GM13976 (cell line): ENCODE measurements around the gene TP53INP2.
"Not testable (repeated sequence)": the region's sequence is repeated elsewhere in the genome, so short reads cannot be mapped to it uniquely, and the experiment has no call there.

Experiments
- DNase-seq: peaks from one replicate; pipeline ENCODE4 v3.0.0; 2012; ENCODE audit warnings: low spot score
- in situ Hi-C: fragments of 300-500 bp; cut with MboI; formaldehyde crosslinking; loops from one replicate; pipeline ENCODE4 v1.12.0; 2022; ENCODE audit warnings: low sequenced_read_pairs, mixed read lengths, inconsistent platforms; ENCODE audit not compliant: unreplicated experiment
- TF ChIP-seq, protein P1 (sequence below): IDR thresholded peaks from 2 replicates; pipeline ENCODE4 v1.5.1; 2012; ENCODE audit warnings: borderline replicate concordance, mild to moderate bottlenecking; ENCODE audit not compliant: insufficient read depth; ENCODE audit errors: extremely low read depth, missing control alignments, control extremely low read depth

The TP53INP2 gene

DNA sequence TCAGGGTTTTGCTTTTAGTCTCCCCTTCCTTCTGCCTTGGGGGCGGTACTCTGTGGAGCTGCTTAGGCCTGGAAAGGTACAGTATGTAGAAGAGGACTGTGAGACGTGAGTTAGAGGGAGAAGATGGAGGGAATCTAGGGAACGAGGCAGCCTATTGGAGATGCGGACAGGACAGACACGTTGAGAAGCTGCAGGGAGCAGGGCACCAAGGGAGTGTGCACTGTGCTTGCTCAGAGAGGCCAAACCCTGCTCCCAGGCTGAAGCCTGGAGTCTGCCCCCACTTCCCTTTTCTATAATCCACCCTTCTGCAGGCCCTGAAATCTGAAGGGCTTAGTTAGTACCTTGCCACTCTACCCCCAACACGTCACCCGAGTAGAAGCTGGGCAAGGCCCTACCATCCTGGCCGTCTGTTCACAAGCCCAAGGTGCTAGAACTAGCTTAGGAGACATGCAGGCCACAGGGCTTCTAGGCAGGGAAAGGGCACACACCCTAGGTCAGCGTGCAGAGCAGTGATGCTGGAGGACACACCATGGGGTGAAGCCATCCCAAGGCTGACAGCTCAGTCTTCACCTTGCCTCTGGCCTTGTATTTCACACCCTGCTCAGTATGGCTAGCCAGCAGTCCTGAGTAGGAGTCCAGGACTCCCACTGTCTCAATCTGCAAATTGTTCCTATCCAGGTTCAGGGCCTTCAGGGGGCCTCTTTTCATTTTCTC, 6.9 kb downstream of the TP53INP2 start:
- TF ChIP-seq, protein P1, sequence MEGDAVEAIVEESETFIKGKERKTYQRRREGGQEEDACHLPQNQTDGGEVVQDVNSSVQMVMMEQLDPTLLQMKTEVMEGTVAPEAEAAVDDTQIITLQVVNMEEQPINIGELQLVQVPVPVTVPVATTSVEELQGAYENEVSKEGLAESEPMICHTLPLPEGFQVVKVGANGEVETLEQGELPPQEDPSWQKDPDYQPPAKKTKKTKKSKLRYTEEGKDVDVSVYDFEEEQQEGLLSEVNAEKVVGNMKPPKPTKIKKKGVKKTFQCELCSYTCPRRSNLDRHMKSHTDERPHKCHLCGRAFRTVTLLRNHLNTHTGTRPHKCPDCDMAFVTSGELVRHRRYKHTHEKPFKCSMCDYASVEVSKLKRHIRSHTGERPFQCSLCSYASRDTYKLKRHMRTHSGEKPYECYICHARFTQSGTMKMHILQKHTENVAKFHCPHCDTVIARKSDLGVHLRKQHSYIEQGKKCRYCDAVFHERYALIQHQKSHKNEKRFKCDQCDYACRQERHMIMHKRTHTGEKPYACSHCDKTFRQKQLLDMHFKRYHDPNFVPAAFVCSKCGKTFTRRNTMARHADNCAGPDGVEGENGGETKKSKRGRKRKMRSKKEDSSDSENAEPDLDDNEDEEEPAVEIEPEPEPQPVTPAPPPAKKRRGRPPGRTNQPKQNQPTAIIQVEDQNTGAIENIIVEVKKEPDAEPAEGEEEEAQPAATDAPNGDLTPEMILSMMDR: no peak
- in situ Hi-C loops: no loop called here
- DNase-seq: no peak

DNA sequence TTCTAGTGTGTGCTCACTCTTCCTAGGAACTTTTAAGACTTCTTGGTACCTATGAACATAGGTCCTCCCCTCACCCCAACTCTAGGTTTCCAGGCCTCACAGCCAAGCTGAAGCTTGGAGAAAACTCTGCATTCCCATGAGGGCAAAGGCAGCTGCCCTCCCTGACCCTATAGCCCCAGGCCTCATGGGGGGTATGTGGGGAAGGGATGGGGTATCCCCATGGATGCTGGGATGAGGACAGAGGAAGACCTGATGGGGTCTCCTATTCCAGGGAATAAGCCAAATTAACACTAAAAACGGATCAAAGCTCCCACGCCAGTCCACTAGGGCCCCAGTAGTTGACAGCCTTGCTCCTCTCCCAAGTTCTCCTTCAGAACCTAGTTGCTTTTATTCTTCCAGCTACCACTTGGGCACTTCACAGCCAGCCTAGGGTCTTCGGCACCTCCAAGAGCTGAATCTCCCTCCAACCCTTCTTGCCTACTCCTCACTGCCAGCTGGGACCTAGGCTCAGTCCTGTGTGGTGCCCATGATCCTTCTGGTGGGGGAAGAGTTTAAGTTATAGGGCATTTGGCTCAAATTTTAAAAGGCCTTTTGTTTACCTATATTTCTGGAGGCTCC, 7.8 kb downstream of the TP53INP2 start:
- in situ Hi-C loops: no loop called here
- TF ChIP-seq, protein P1: no peak
- DNase-seq: no peak

DNA sequence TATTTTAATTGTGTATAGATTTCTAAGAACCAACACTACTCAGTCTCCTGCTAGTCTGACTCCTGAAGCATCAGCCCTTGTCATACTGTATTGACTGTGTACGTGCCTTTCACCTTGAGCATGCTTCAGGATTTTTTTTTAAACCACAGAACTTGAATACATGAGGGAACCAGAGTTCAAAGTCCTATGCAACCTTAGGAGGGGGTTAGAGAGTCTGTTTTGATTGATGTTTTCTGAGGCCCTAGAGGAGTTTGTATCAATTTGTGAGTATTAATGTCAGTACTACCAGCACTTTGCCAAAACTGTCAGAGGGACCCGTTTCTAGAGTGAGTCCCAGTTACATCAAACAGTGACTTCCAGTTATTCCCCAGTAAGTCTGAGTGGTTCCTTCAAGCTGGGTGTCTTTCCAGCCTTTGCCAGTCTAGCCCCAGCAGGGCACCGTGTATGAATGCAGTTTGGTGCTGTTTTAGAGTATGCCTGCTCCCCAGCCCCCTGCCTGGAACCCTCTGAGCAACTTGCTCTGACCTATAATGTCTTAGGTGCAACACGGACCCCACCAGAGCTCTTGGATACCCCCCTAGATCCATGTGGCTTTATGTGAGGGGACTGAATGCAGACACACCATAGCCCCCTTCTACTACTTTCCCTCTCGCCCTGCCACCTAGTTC, 8.5 kb downstream of the TP53INP2 start:
- TF ChIP-seq, protein P1: no peak
- DNase-seq: no peak
- in situ Hi-C loops: no loop called here

DNA sequence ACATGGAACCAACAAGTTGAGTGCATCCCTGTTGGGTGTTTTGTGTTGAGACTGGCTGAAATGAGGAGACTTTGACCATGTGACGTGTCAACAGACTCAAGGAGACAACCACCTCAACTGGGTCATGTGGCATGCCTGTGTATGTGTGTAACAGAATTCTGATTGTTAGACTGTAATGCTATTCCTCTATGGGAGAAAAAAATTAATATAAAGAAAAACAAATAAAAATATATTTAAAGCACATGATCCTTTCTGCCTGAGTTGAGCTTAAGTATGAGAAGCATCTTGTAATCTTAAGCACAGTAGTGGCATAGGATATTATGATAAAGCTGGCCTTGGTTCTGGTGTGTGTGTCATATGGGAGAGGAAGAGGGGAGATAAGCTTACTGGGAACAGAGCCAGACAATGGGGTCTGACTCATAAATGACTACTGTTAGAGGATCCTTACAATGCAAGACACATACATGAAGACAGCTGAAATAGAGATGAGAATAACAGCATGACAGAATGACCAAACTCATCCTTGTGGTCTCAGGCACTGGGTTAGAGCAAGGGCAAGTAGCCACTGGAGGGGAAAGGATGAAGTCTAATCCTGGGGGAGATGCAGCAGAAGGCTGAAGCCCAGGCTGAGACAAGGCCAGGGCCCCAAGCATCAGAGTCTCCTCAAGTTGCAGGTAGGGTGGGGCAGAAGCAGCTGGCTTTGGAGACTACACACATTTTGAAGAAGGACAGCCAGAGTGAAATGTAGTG, 9.2 kb downstream of the TP53INP2 start:
- TF ChIP-seq, protein P1: no peak
- DNase-seq: no peak
- in situ Hi-C loops: no loop called here

DNA sequence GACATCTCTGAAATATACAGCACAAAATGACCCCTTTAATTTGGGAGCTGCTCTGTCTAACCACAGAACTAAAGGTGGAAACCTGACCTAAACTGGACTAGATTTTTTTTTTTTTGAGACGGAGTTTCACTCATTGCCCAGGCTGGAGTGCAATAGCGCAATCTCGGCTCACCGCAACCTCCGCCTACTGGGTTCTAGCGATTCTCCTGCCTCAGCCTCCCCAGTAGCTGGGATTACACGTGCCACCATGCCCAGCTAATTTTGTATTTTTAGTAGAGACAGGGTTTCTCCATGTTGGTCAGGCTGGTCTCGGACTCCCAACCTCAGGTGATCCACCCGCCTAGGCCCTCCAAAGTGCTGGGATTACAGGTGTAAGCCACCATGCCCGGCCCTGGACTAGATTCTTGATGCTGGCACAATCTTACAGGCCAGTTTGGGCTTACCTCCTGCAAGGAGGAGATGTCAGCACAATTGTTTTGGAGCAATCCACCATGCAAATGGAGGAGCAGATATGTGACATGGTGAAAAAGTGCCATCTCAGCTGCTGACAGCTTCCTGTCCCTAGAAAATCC, 9.9 kb downstream of the TP53INP2 start:
- in situ Hi-C loops, DNase-seq: not testable (repeated sequence)

DNA sequence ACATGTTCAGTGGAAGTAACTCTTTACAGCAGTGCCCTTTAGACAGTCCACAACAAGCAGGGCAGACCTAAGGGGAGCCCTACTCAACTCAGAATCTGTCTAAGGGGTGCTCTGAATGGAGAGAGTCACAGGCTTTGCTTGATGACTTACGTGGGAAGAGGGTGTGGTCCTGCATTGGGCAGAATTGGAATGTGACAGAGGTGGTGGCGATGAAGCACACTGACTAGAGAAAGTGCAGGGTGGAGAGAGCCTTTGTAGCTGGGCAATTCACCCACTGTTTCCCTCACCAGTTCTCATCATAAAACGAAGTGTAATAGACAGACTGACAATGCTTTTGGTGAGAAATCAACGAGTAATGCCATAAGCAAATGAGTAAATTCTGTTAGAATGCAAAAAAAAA, 11.2 kb downstream of the TP53INP2 start:
- in situ Hi-C loops: no loop called here
- TF ChIP-seq, protein P1: no peak
- DNase-seq: no peak
